ENCODE data around the gene TSEN15.
"Not testable (repeated sequence)": the region's sequence is repeated elsewhere in the genome, so short reads cannot be mapped to it uniquely, and the experiment has no call there.

TSEN15 gene

GRCh38 chr1:184044603-184045376 lies 6.7 kb upstream of the TSEN15 start:
- Histone ChIP-seq H3K27me3 (ENCODE audit: insufficient read depth, poor library complexity, severe bottlenecking) (no peaks in the 10 kb centered on the region), H3K4me3 (replicated peaks; ENCODE audit: insufficient read depth, low read length) (no peak overlapping the region), H3K27ac (replicated peaks) (no peak overlapping the region)
- no peak for DNase-seq (ENCODE audit: low read depth in 1 of 2, low spot score in 1 of 2)
- TF ChIP-seq POLR2AphosphoS5 (IDR thresholded peaks at IDR 0.05; ENCODE audit: low read depth) (no peak), SPI1 (IDR thresholded peaks at IDR 0.05; ENCODE audit: borderline replicate concordance, low read depth) (no peak), GABPA (IDR thresholded peaks at IDR 0.05; ENCODE audit: low read depth) (no peak)
- TF ChIP-seq, protein P1, sequence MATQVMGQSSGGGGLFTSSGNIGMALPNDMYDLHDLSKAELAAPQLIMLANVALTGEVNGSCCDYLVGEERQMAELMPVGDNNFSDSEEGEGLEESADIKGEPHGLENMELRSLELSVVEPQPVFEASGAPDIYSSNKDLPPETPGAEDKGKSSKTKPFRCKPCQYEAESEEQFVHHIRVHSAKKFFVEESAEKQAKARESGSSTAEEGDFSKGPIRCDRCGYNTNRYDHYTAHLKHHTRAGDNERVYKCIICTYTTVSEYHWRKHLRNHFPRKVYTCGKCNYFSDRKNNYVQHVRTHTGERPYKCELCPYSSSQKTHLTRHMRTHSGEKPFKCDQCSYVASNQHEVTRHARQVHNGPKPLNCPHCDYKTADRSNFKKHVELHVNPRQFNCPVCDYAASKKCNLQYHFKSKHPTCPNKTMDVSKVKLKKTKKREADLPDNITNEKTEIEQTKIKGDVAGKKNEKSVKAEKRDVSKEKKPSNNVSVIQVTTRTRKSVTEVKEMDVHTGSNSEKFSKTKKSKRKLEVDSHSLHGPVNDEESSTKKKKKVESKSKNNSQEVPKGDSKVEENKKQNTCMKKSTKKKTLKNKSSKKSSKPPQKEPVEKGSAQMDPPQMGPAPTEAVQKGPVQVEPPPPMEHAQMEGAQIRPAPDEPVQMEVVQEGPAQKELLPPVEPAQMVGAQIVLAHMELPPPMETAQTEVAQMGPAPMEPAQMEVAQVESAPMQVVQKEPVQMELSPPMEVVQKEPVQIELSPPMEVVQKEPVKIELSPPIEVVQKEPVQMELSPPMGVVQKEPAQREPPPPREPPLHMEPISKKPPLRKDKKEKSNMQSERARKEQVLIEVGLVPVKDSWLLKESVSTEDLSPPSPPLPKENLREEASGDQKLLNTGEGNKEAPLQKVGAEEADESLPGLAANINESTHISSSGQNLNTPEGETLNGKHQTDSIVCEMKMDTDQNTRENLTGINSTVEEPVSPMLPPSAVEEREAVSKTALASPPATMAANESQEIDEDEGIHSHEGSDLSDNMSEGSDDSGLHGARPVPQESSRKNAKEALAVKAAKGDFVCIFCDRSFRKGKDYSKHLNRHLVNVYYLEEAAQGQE (IDR thresholded peaks at IDR 0.05; ENCODE audit: insufficient replicate concordance, low read depth), result no peak
- TF ChIP-seq, protein P2, sequence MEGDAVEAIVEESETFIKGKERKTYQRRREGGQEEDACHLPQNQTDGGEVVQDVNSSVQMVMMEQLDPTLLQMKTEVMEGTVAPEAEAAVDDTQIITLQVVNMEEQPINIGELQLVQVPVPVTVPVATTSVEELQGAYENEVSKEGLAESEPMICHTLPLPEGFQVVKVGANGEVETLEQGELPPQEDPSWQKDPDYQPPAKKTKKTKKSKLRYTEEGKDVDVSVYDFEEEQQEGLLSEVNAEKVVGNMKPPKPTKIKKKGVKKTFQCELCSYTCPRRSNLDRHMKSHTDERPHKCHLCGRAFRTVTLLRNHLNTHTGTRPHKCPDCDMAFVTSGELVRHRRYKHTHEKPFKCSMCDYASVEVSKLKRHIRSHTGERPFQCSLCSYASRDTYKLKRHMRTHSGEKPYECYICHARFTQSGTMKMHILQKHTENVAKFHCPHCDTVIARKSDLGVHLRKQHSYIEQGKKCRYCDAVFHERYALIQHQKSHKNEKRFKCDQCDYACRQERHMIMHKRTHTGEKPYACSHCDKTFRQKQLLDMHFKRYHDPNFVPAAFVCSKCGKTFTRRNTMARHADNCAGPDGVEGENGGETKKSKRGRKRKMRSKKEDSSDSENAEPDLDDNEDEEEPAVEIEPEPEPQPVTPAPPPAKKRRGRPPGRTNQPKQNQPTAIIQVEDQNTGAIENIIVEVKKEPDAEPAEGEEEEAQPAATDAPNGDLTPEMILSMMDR (IDR thresholded peaks at IDR 0.05; ENCODE audit: insufficient read depth, low read length), result no peak

DNA sequence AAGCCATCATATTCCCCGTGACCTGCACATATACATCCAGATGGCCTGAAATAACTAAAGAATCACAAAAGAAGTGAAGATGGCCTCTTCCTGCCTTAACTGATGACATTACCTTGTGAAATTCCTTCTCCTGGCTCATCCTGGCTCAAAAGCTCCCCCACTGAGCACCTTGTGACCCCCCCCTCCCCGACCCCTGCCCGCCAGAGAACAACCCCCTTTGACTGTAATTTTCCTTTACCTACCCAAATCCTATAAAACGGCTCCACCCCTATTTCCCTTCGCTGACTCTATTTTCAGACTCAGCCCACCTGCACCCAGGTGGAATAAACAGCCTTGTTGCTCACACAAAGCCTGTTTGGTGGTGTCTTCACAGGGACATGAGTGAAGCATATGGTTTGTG lies 4.0 kb upstream of the TSEN15 start:
- H3K4me3 ChIP-seq (replicated peaks; ENCODE audit: insufficient read depth, low read length); H3K27ac ChIP-seq (replicated peaks); H3K27me3 ChIP-seq (ENCODE audit: insufficient read depth, poor library complexity, severe bottlenecking); DNase-seq (ENCODE audit: low read depth in 1 of 2, low spot score in 1 of 2): not testable (repeated sequence)

- no peak overlapping the region for H3K27ac ChIP-seq (replicated peaks)
- no peak for TF ChIP-seq GABPA (IDR thresholded peaks at IDR 0.05; ENCODE audit: low read depth)
- no peak for TF ChIP-seq SPI1 (IDR thresholded peaks at IDR 0.05; ENCODE audit: borderline replicate concordance, low read depth)
- no peak for TF ChIP-seq POLR2AphosphoS5 (IDR thresholded peaks at IDR 0.05; ENCODE audit: low read depth)
- TF ChIP-seq, protein P1 (IDR thresholded peaks at IDR 0.05; ENCODE audit: insufficient replicate concordance, low read depth), result no peak
- TF ChIP-seq, protein P2 (IDR thresholded peaks at IDR 0.05; ENCODE audit: insufficient read depth, low read length), result no peak
- no peak overlapping the region for H3K4me3 ChIP-seq (replicated peaks; ENCODE audit: insufficient read depth, low read length)
- DNase-seq (ENCODE audit: low read depth in 1 of 2, low spot score in 1 of 2), result no peak
- H3K27me3 ChIP-seq (ENCODE audit: insufficient read depth, poor library complexity, severe bottlenecking), result no peaks in the 10 kb centered on the region
These were observed 2.8 kb upstream of the TSEN15 start for GRCh38 chr1:184048561-184049240.

- Histone ChIP-seq H3K27me3 (ENCODE audit: insufficient read depth, poor library complexity, severe bottlenecking) (no peaks in the 10 kb centered on the region), H3K27ac (replicated peaks) (no peak overlapping the region), H3K4me3 (replicated peaks; ENCODE audit: insufficient read depth, low read length) (no peak overlapping the region)
- no peak for DNase-seq (ENCODE audit: low read depth in 1 of 2, low spot score in 1 of 2)
- TF ChIP-seq POLR2AphosphoS5 (IDR thresholded peaks at IDR 0.05; ENCODE audit: low read depth) (no peak), GABPA (IDR thresholded peaks at IDR 0.05; ENCODE audit: low read depth) (no peak), SPI1 (IDR thresholded peaks at IDR 0.05; ENCODE audit: borderline replicate concordance, low read depth) (no peak)
- TF ChIP-seq, protein P1 (IDR thresholded peaks at IDR 0.05; ENCODE audit: insufficient replicate concordance, low read depth), result no peak
- TF ChIP-seq, protein P2 (IDR thresholded peaks at IDR 0.05; ENCODE audit: insufficient read depth, low read length), result no peak
These were observed 2.2 kb upstream of the TSEN15 start for GRCh38 chr1:184049291-184049690.

All from HL-60 (cell line).